ENCODE data around the gene IER2.
A peak's percentile ranks its signal among the peaks of the same experiment; 100 is the strongest.

Gene IER2

GRCh38 chr19:13150187-13150930, at the start of gene IER2, which contains the start of gene STX10:
Gene IER2, plus strand, starts transcription at chr19:13150411. Its CDS starts 2,776 bp downstream, at chr19:13153187.
Gene STX10, minus strand, starts transcription at chr19:13150375. Its CDS starts 202 bp downstream, at chr19:13150173.
- DNase-seq, result peak; percentile 94

- no peak for DNase-seq
These were observed 49.2 kb upstream of the IER2 start for GRCh38 chr19:13100841-13101589.

GRCh38 chr19:13101590-13102415, 48.4 kb upstream of the IER2 start:
- no peak for DNase-seq

- no peak for DNase-seq
These were observed 47.9 kb upstream of the IER2 start for GRCh38 chr19:13102416-13102665.

GRCh38 chr19:13102666-13103580, 47.3 kb upstream of the IER2 start, which contains the start of gene LYL1:
Gene LYL1, minus strand, starts transcription at chr19:13102858. Its CDS starts 1,687 bp downstream, at chr19:13101171.
- DNase-seq, result peak; percentile 55

- no peak for DNase-seq
These were observed 46.4 kb upstream of the IER2 start for GRCh38 chr19:13103581-13104359.

- peak; percentile 69 for DNase-seq
These were observed 45.8 kb upstream of the IER2 start for GRCh38 chr19:13104360-13104847.

GRCh38 chr19:13104848-13105711, 45.1 kb upstream of the IER2 start:
- peak; percentile 56 for DNase-seq

GRCh38 chr19:13109361-13110098, 40.7 kb upstream of the IER2 start:
- DNase-seq, result no peak

GRCh38 chr19:13110099-13110610, 40.1 kb upstream of the IER2 start:
- DNase-seq, result no peak

- DNase-seq, result no peak
These were observed 37.7 kb upstream of the IER2 start for GRCh38 chr19:13112555-13112954.

GRCh38 chr19:13115936-13116281, 34.3 kb upstream of the IER2 start:
- no peak for DNase-seq

- peak; percentile 89 for DNase-seq
These were observed 33.7 kb upstream of the IER2 start, which contains the start of gene TRMT1 for GRCh38 chr19:13116282-13117175. Gene TRMT1, minus strand, starts transcription at chr19:13116740. Its CDS starts 341 bp downstream, at chr19:13116399.

GRCh38 chr19:13117176-13117771, 32.9 kb upstream of the IER2 start:
- DNase-seq, result no peak

- peak; percentile 89 for DNase-seq
These were observed 32.3 kb upstream of the IER2 start, which contains the start of gene NACC1 for GRCh38 chr19:13117772-13118423. Gene NACC1, plus strand, starts transcription at chr19:13118264. Its CDS starts 16,944 bp downstream, at chr19:13135208.

GRCh38 chr19:13118424-13119193, 31.6 kb upstream of the IER2 start:
- DNase-seq, result peak; percentile 52
